ENCODE measurements around the gene APBB3.

GRCh38 chr5:140603734-140604133 is 39.3 kb upstream of the APBB3 start:
- TF ChIP-seq, protein P1, sequence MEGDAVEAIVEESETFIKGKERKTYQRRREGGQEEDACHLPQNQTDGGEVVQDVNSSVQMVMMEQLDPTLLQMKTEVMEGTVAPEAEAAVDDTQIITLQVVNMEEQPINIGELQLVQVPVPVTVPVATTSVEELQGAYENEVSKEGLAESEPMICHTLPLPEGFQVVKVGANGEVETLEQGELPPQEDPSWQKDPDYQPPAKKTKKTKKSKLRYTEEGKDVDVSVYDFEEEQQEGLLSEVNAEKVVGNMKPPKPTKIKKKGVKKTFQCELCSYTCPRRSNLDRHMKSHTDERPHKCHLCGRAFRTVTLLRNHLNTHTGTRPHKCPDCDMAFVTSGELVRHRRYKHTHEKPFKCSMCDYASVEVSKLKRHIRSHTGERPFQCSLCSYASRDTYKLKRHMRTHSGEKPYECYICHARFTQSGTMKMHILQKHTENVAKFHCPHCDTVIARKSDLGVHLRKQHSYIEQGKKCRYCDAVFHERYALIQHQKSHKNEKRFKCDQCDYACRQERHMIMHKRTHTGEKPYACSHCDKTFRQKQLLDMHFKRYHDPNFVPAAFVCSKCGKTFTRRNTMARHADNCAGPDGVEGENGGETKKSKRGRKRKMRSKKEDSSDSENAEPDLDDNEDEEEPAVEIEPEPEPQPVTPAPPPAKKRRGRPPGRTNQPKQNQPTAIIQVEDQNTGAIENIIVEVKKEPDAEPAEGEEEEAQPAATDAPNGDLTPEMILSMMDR (IDR thresholded peaks at IDR 0.05), result no peak
- TF ChIP-seq EP300 (IDR thresholded peaks at IDR 0.05), result no peak
- TF ChIP-seq POLR2A (IDR thresholded peaks at IDR 0.05), result no peak
- TF ChIP-seq POLR2AphosphoS5 (IDR thresholded peaks at IDR 0.05), result no peak
